HG03159 (cell line): ENCODE measurements around the gene RSPH6A.
"Not testable (repeated sequence)": the region's sequence is repeated elsewhere in the genome, so short reads cannot be mapped to it uniquely, and the experiment has no call there.

Experiments
- ATAC-seq: cut with Tn5 transposase; IDR thresholded peaks from one replicate; pipeline ENCODE4 v1.9.1; 2021; ENCODE audit warnings: mild to moderate bottlenecking, moderate library complexity; ENCODE audit not compliant: unreplicated experiment

The RSPH6A gene

GRCh38 chr19:45767410-45767880, 47.7 kb downstream of the RSPH6A start:
- no peak for ATAC-seq

GRCh38 chr19:45766869-45767346, 48.2 kb downstream of the RSPH6A start:
- ATAC-seq, result no peak

GRCh38 chr19:45766296-45766868, 48.7 kb downstream of the RSPH6A start:
- ATAC-seq, result no peak

GRCh38 chr19:45765702-45766295, 49.3 kb downstream of the RSPH6A start:
- ATAC-seq, result no peak

- no peak for ATAC-seq
Measured at GRCh38 chr19:45764945-45765701, 50.0 kb downstream of the RSPH6A start.

- no peak for ATAC-seq
Measured at GRCh38 chr19:45764475-45764874, 50.6 kb downstream of the RSPH6A start.

- ATAC-seq, result no peak
Measured at GRCh38 chr19:45763691-45764294, 51.3 kb downstream of the RSPH6A start.

GRCh38 chr19:45762870-45763631, 52.1 kb downstream of the RSPH6A start:
- ATAC-seq, result no peak

- ATAC-seq, result no peak
Measured at GRCh38 chr19:45761714-45762113, 53.4 kb downstream of the RSPH6A start.

- ATAC-seq, result no peak
Measured at GRCh38 chr19:45758921-45759320, 56.2 kb downstream of the RSPH6A start.

GRCh38 chr19:45757695-45758094, 57.4 kb downstream of the RSPH6A start:
- no peak for ATAC-seq

- ATAC-seq, result no peak
Measured at GRCh38 chr19:45754323-45754722, 60.8 kb downstream of the RSPH6A start.

- ATAC-seq, result no peak
Measured at GRCh38 chr19:45753548-45753947, 61.6 kb downstream of the RSPH6A start.

GRCh38 chr19:45752639-45753038, 62.5 kb downstream of the RSPH6A start:
- no peak for ATAC-seq

- ATAC-seq, result not testable (repeated sequence)
Measured at GRCh38 chr19:45751483-45751882, 63.6 kb downstream of the RSPH6A start.

- ATAC-seq, result no peak
Measured at GRCh38 chr19:45747513-45747912, 67.6 kb downstream of the RSPH6A start.

- no peak for ATAC-seq
Measured at GRCh38 chr19:45746866-45747265, 68.2 kb downstream of the RSPH6A start.
